GM12873 (cell line): Measurements from ENCODE around the gene NOL4L.

Experiments
- TF ChIP-seq, protein P1 (sequence below): IDR thresholded peaks from 2 replicates; pipeline ENCODE4 v1.5.1; 2012; ENCODE audit warnings: low read depth, mild to moderate bottlenecking, moderate library complexity, low read length, control low read depth; ENCODE audit not compliant: insufficient read depth; ENCODE audit errors: missing control alignments

Gene NOL4L

DNA sequence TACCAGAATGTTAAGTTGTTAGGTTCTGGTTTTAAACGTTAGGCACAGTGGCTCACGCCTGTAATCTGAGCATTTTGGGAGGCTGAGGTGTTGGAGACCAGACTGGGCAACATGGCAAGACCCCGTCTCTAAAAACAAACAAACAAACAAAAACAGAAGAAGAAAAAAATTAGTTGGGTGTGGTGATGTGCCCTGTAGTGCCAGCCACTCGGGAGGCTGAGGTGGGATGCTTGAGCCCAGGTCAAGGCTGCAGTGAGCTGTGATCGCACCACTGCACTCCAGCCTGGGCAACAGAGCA is 19.4 kb downstream of the NOL4L start:
- TF ChIP-seq, protein P1, sequence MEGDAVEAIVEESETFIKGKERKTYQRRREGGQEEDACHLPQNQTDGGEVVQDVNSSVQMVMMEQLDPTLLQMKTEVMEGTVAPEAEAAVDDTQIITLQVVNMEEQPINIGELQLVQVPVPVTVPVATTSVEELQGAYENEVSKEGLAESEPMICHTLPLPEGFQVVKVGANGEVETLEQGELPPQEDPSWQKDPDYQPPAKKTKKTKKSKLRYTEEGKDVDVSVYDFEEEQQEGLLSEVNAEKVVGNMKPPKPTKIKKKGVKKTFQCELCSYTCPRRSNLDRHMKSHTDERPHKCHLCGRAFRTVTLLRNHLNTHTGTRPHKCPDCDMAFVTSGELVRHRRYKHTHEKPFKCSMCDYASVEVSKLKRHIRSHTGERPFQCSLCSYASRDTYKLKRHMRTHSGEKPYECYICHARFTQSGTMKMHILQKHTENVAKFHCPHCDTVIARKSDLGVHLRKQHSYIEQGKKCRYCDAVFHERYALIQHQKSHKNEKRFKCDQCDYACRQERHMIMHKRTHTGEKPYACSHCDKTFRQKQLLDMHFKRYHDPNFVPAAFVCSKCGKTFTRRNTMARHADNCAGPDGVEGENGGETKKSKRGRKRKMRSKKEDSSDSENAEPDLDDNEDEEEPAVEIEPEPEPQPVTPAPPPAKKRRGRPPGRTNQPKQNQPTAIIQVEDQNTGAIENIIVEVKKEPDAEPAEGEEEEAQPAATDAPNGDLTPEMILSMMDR: no peak

DNA sequence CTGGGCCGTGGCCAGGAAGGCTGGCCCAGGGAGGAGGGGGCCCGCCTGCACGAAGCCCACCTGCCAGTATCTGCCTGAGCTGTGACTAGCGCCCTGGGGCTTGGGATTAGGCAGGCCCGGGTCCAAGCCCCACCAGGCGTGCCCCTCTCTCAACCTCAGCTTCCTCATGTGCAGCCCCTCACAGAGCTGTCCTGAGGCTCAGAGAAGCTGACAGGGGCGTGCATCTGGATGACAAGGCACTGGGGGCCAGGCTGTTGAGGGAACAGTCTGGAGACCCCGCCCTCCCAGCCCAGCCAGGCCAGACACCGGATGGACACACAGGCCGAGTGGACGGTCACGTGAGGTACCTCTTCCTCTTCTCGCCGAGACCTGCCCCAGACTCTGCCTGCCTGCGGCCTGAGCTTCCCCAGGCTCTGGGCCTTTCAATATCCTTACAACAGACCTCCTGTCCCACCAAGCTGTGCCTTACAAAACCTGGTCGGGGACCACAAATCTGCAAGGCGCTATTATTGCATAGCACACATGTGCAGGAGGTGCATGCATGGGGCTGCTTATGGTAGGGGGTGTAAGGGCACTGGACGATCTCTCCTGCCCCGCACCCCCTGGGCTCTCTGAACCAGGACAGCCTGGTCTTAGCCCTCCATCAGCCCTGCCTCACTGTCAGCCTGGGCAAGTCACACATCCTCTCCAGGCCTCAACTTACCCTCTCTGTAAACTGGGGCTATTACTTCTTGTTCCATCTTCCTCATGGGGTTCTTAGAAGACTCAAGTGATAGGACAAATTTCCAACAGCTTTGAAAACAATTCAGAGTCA is 20.0 kb downstream of the NOL4L start:
- TF ChIP-seq, protein P1: no peak

DNA sequence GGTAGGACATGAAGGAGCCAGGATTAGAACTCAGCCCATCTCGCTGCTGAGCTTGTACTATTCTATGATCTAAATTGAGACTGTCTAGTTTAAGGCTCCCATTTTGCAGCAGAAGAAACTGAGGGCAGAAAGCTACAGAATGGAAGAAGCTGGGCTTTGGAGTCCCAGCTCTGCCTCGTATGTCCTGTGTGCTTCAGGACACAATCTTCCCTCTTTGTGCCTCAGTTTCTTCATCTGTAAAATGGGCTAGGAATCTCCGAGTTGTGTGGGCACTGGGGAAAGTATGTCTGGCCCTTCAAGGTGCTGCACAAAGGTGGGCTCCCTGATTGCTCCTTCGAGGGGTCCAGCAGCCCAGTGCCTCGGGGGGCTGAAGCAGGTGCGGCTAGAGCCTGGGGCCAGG is 20.7 kb downstream of the NOL4L start:
- TF ChIP-seq, protein P1: no peak

DNA sequence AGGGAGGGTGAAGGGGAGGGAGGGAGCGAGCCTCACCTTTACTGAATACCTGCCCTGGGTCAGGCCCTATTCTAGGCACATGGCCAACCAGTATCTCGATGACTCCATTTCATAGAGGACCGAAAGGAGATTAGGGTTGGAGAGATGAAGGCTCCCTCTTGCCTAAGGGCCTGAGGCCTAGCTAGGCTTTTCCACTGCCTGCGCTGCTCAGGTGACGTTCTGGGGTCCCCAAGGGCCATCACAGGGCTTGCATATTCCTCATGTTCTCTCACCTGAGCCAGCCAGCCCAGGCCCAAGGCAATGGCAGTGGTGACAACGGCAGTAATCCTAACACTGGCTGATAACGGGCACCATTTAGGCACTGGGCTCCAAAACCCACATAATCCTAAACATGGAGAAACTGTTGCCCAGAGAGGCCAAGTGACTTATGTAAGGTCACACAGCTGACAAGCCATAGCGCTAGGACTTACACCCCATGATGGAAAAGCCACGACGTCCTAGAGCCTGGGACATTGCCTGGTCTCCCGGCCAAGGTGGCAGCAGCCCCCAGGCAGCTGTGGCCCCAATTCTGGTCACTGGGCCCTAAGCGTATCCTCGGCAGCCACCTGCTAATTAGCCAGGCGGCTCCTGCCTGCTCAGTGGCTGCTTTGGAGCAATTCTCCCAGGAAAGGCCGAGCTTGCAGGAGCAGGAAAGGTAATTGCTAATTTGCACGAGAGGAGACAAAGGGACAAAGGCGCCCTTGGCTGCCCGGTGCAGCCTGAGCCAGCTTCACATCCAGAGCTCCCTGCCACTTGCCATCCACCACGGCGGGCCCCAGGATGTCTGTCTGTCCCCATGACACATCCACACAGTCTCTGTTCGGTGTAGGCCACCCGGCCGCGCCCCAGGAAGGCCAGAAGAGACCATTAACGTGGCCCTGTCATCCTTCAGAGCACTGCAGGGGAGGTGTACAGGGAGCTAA is 21.5 kb downstream of the NOL4L start:
- TF ChIP-seq, protein P1: no peak

DNA sequence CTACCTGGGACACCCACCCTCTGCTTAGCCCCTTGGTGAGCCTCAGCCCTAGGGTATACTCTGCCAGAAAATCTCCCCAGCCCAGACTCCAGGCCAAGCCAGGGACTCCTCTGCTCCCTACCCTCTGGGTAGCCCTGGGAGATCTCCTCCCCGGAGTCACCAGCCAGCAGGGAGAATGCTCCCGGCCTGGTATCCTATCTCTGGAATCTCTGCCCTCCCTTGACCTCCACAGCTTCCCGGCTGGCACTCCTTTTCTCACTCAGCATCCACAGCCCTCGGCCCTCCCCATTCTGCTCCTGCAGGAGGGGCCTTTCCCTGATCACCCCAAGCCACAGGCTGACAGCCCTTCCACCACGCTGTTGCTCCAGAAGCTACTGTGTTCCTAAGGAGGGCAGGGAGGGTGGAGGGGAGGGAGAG is 22.6 kb downstream of the NOL4L start:
- TF ChIP-seq, protein P1: no peak

DNA sequence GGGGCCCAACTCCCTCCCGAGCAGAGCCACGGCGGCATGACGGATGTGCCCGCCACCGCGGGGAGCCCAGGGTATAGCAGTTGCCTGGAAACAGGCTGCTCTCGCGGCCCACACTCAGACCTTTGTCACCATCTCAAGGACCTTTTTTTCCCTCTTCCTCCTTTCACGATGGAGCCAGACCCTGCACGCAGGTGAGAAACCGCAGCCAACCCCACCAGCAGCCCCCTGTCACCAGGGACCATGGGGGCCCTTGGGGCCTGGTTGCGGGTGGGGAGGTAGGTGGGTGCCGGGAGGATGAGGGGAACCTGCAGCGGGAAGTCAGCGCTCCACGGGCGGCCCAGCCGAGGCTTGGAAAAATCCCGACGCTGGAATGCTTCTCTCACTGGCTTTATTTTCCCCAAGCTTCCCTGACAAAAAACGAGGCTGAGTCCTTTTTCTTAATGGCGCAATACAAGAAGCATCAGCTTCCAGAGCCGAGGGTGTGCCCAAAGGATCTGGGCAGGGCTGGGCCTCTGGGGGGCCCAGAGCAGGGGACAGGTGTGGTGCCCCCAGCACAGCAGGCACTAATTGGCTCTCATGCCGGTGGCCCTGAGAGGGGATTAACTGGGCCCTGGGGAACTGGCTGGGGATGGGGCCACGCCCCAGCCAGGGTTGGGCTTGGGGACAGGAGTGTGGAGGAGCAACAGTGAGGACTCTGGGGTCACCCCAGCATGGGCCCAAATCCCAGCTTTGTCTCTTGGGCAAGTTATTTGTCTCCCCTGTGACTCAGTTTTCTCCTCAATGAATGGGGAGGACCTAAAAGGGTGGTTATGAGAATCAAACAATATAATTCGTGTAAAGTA is 23.9 kb downstream of the NOL4L start:
- TF ChIP-seq, protein P1: no peak
